ENCODE data around the gene PRELP.

PRELP gene

GRCh38 chr1:203520315-203520714 is 44.7 kb downstream of the PRELP start:
- H2AFZ ChIP-seq (ENCODE audit: low read depth): no peak overlapping the region
- no peaks in the 10 kb centered on the region; the same call in 1 of the 2 replicates for H3K27me3 ChIP-seq (ENCODE audit: insufficient read depth, low read depth)
- H3K36me3 ChIP-seq (ENCODE audit: insufficient read depth): no peaks in the 10 kb centered on the region
- no peak overlapping the region for H3K4me3 ChIP-seq (IDR thresholded peaks at IDR 0.05; ENCODE audit: insufficient read depth, low read depth, low read length)
- H3K79me2 ChIP-seq (ENCODE audit: insufficient read depth, low read depth): no peaks in the 10 kb centered on the region
- no peak overlapping the region for H3K9ac ChIP-seq
- H3K4me1 ChIP-seq (ENCODE audit: low read depth, poor library complexity, severe bottlenecking): no peaks in the 10 kb centered on the region
- H3K4me2 ChIP-seq: no peak overlapping the region
- no peak overlapping the region for H3K27ac ChIP-seq
- TF ChIP-seq, protein P1, sequence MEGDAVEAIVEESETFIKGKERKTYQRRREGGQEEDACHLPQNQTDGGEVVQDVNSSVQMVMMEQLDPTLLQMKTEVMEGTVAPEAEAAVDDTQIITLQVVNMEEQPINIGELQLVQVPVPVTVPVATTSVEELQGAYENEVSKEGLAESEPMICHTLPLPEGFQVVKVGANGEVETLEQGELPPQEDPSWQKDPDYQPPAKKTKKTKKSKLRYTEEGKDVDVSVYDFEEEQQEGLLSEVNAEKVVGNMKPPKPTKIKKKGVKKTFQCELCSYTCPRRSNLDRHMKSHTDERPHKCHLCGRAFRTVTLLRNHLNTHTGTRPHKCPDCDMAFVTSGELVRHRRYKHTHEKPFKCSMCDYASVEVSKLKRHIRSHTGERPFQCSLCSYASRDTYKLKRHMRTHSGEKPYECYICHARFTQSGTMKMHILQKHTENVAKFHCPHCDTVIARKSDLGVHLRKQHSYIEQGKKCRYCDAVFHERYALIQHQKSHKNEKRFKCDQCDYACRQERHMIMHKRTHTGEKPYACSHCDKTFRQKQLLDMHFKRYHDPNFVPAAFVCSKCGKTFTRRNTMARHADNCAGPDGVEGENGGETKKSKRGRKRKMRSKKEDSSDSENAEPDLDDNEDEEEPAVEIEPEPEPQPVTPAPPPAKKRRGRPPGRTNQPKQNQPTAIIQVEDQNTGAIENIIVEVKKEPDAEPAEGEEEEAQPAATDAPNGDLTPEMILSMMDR (conservative IDR thresholded peaks at IDR 0.05; ENCODE audit: low read depth, low read length): no peak
- H4K20me1 ChIP-seq (ENCODE audit: insufficient read depth): no peaks in the 10 kb centered on the region

GRCh38 chr1:203521074-203521794 is 45.6 kb downstream of the PRELP start:
- Histone ChIP-seq H4K20me1 (ENCODE audit: insufficient read depth) (no peaks in the 10 kb centered on the region), H3K4me1 (ENCODE audit: low read depth, poor library complexity, severe bottlenecking) (no peaks in the 10 kb centered on the region), H3K27me3 (ENCODE audit: insufficient read depth, low read depth) (no peaks in the 10 kb centered on the region; the same call in 1 of the 2 replicates), H3K9ac (no peak overlapping the region), H3K36me3 (ENCODE audit: insufficient read depth) (no peaks in the 10 kb centered on the region), H3K27ac (no peak overlapping the region), H3K79me2 (ENCODE audit: insufficient read depth, low read depth) (no peaks in the 10 kb centered on the region), H3K4me3 (IDR thresholded peaks at IDR 0.05; ENCODE audit: insufficient read depth, low read depth, low read length) (no peak overlapping the region), H2AFZ (ENCODE audit: low read depth) (no peak overlapping the region), H3K4me2 (no peak overlapping the region)
- TF ChIP-seq, protein P1 (conservative IDR thresholded peaks at IDR 0.05; ENCODE audit: low read depth, low read length): no peak

- Histone ChIP-seq H3K79me2 (ENCODE audit: insufficient read depth, low read depth) (no peaks in the 10 kb centered on the region), H3K9ac (no peak overlapping the region), H3K36me3 (ENCODE audit: insufficient read depth) (no peaks in the 10 kb centered on the region), H3K4me3 (IDR thresholded peaks at IDR 0.05; ENCODE audit: insufficient read depth, low read depth, low read length) (no peak overlapping the region), H3K27me3 (ENCODE audit: insufficient read depth, low read depth) (no peaks in the 10 kb centered on the region), H3K4me2 (no peak overlapping the region), H4K20me1 (ENCODE audit: insufficient read depth) (no peaks in the 10 kb centered on the region), H3K27ac (no peak overlapping the region), H3K4me1 (ENCODE audit: low read depth, poor library complexity, severe bottlenecking) (no peaks in the 10 kb centered on the region), H2AFZ (ENCODE audit: low read depth) (no peak overlapping the region)
- TF ChIP-seq, protein P1 (conservative IDR thresholded peaks at IDR 0.05; ENCODE audit: low read depth, low read length): no peak
Measured at GRCh38 chr1:203521812-203522211, 46.2 kb downstream of the PRELP start.

GRCh38 chr1:203522237-203522636 is 46.6 kb downstream of the PRELP start:
- Histone ChIP-seq H3K27me3 (ENCODE audit: insufficient read depth, low read depth) (no peaks in the 10 kb centered on the region), H3K36me3 (ENCODE audit: insufficient read depth) (no peaks in the 10 kb centered on the region), H3K27ac (no peak overlapping the region), H3K4me1 (ENCODE audit: low read depth, poor library complexity, severe bottlenecking) (no peaks in the 10 kb centered on the region), H3K9ac (no peak overlapping the region), H4K20me1 (ENCODE audit: insufficient read depth) (no peaks in the 10 kb centered on the region), H3K79me2 (ENCODE audit: insufficient read depth, low read depth) (no peaks in the 10 kb centered on the region), H2AFZ (ENCODE audit: low read depth) (no peak overlapping the region), H3K4me3 (IDR thresholded peaks at IDR 0.05; ENCODE audit: insufficient read depth, low read depth, low read length) (no peak overlapping the region), H3K4me2 (no peak overlapping the region)
- TF ChIP-seq, protein P1 (conservative IDR thresholded peaks at IDR 0.05; ENCODE audit: low read depth, low read length): no peak
